ENCODE data around the gene ZFAND5.

Gene ZFAND5

GRCh38 chr9:72383978-72384709, 19.1 kb upstream of the ZFAND5 start:
- TF ChIP-seq CTCF (IDR thresholded peaks at IDR 0.05; ENCODE audit: low read depth, low read length): no peak
- H3K4me3 ChIP-seq (ENCODE audit: low read depth, low read length): no peak overlapping the region

GRCh38 chr9:72382405-72382804, 17.4 kb upstream of the ZFAND5 start:
- TF ChIP-seq CTCF (IDR thresholded peaks at IDR 0.05; ENCODE audit: low read depth, low read length): no peak
- H3K4me3 ChIP-seq (ENCODE audit: low read depth, low read length): no peak overlapping the region

- TF ChIP-seq CTCF (IDR thresholded peaks at IDR 0.05; ENCODE audit: low read depth, low read length): no peak
- H3K4me3 ChIP-seq (ENCODE audit: low read depth, low read length): no peak overlapping the region
Observed at GRCh38 chr9:72377041-72377440, 12.0 kb upstream of the ZFAND5 start.

- no peak overlapping the region for H3K4me3 ChIP-seq (ENCODE audit: low read depth, low read length)
- TF ChIP-seq CTCF (IDR thresholded peaks at IDR 0.05; ENCODE audit: low read depth, low read length): no peak
Observed at GRCh38 chr9:72371151-72371550, 6.1 kb upstream of the ZFAND5 start.

GRCh38 chr9:72365525-72366256, 683 bp upstream of the ZFAND5 start:
- peak overlapping the region; percentile 81 for H3K4me3 ChIP-seq (ENCODE audit: low read depth, low read length)
- TF ChIP-seq CTCF (IDR thresholded peaks at IDR 0.05; ENCODE audit: low read depth, low read length): peak; percentile 8; the same call in 1 of the 2 replicates

- H3K4me3 ChIP-seq (ENCODE audit: low read depth, low read length): peak overlapping the region; percentile 81
- TF ChIP-seq CTCF (IDR thresholded peaks at IDR 0.05; ENCODE audit: low read depth, low read length): no peak
Observed at GRCh38 chr9:72363908-72364678, 915 bp downstream of the ZFAND5 start.

Data from WI38 (cell line).